GM21723 (cell line): ENCODE measurements around the gene MMD.
"Not testable (repeated sequence)": the region's sequence is repeated elsewhere in the genome, so short reads cannot be mapped to it uniquely, and the experiment has no call there.

Source experiments
- ATAC-seq: cut with Tn5 transposase; IDR thresholded peaks from one replicate; pipeline ENCODE4 v1.9.1; 2021; ENCODE audit warnings: mild to moderate bottlenecking, moderate library complexity; ENCODE audit not compliant: unreplicated experiment

The MMD gene

GRCh38 chr17:55424893-55425540 lies 3.4 kb upstream of the MMD start:
- no peak for ATAC-seq

- ATAC-seq: no peak
These were observed 1.9 kb upstream of the MMD start for GRCh38 chr17:55423535-55423934.

- not testable (repeated sequence) for ATAC-seq
These were observed 1.2 kb upstream of the MMD start for GRCh38 chr17:55422828-55423164.

- no peak for ATAC-seq
These were observed 858 bp downstream of the MMD start for GRCh38 chr17:55420776-55421178.

- ATAC-seq: peak; percentile 43
These were observed 1.4 kb downstream of the MMD start for GRCh38 chr17:55420067-55420775.

GRCh38 chr17:55418369-55419268 lies 3.0 kb downstream of the MMD start:
- ATAC-seq: no peak

GRCh38 chr17:55417411-55418268 lies 4.0 kb downstream of the MMD start:
- ATAC-seq: no peak

GRCh38 chr17:55416470-55417052 lies 5.1 kb downstream of the MMD start:
- no peak for ATAC-seq

GRCh38 chr17:55416000-55416399 lies 5.6 kb downstream of the MMD start:
- ATAC-seq: no peak

- no peak for ATAC-seq
These were observed 6.7 kb downstream of the MMD start for GRCh38 chr17:55414983-55415382.

- ATAC-seq: no peak
These were observed 7.7 kb downstream of the MMD start for GRCh38 chr17:55413825-55414489.

- no peak for ATAC-seq
These were observed 10.2 kb downstream of the MMD start for GRCh38 chr17:55411463-55411855.

- ATAC-seq: no peak
These were observed 10.7 kb downstream of the MMD start for GRCh38 chr17:55410722-55411462.

- no peak for ATAC-seq
These were observed 12.4 kb downstream of the MMD start for GRCh38 chr17:55409030-55409800.

GRCh38 chr17:55407641-55408566 lies 13.7 kb downstream of the MMD start:
- ATAC-seq: no peak

GRCh38 chr17:55405600-55405999 lies 16.0 kb downstream of the MMD start:
- ATAC-seq: no peak

- not testable (repeated sequence) for ATAC-seq
These were observed 17.4 kb downstream of the MMD start for GRCh38 chr17:55404197-55404596.
